Urothelium cell line (cell line): ENCODE results near the gene GPD1.
A peak's percentile ranks its signal among the peaks of the same experiment; 100 is the strongest.
"Not testable (repeated sequence)": the region's sequence is repeated elsewhere in the genome, so short reads cannot be mapped to it uniquely, and the experiment has no call there.

Experiments
- DNase-seq: peaks from one replicate; pipeline ENCODE4 v3.0.0; 2011; ENCODE audit warnings: low spot score, mixed read lengths
- FAIRE-seq: peaks from 2 replicates; lab custom pipeline; 2011; peaks lifted over from hg19 to GRCh38; lab: Jason Lieb, UNC

The GPD1 gene

DNA sequence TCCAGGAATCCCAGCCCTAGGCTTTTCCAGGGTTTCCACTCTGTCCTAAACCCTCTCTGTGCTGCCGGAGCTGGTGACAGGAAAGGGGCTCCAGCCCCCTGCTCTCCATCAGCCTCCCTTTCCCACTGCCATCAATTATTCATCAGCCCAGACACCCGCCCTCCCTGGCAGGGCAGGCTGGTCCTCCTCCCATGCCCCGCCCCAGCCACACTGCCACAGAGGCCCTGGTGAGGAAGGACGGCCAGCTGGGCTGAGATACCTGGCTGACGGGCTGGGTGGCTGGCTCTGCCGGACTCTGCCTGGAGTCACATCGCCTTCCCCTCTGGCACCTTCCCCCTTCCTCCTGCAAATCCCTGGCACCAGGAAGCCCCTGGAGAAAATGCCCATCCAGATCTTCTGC lies 30.6 kb upstream of the GPD1 start:
- no peak for DNase-seq
- FAIRE-seq, result no peak

DNA sequence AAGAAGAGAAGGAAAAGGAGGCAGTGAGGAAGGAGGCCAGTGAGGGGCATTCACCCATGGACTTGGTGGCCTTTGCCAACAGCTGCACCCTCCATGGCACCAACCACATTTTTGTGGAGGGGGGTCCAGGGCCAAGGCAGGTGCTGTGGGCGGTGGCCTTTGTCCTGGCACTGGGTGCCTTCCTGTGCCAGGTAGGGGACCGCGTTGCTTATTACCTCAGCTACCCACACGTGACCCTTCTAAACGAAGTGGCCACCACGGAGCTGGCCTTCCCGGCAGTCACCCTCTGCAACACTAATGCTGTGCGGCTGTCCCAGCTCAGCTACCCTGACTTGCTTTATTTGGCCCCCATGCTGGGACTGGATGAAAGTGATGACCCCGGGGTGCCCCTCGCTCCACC lies 30.1 kb upstream of the GPD1 start:
- FAIRE-seq (no peak), DNase-seq (no peak)

DNA sequence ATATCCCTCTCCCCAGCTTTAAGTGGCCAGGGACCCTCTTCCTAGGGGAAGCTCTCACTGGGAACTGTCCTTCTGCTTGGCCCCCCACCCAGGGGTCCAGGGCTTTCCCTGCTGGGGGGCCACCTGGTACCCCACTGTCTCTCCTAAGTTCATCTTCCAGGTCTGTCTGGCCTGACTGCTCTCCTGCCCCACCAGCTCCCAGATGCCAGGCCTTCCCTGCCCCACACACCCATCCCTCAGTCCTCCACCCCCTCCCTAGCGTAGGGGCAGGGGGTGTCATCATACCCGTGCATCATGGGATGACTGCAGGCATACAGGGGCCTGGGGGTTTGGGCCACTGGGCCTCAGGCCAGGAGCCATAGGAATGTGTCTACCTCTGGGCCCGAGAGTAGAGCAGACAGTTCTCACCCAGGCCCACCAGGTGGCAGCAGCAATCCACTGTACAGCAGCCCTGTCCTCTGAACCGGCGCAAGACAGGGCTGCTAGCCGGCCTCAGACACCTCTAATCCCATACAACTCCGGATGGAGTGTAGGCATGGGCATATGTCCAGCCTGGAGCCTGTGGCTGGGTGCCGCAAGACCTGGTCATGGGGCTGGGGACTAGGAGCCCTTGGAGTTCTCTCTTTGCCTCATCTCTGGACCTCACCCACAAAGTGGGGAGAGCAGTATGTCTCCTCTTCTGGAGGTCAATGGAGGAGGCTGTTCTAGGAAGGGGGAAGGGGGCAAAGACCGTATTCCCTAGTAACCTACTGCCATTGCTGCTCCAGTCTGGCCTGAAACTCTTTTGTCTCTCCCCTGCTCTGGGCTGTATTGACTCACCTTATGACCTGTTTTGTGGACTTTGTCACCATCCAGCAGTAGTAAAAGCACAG lies 28.6 kb upstream of the GPD1 start:
- DNase-seq, result peak; percentile 87
- FAIRE-seq, result peak; percentile 13

DNA sequence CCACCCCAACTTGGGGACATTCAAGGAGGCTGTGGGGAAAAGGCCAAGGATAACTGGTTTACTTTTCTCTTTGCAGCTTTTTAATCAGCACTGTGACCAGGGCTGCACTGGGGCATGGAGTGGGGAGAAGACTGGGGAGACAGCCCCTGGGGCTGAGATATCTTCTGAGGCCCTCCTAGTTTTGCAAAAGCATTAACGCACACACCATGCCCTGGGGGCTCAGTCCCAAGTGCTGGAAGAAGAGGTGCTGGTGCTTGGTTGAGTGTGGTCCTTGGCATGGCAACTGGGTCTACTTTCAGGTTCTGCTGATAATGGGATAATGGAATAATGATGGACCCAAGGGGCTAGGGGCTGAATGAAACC lies 28.0 kb upstream of the GPD1 start:
- no peak for FAIRE-seq
- DNase-seq, result no peak

DNA sequence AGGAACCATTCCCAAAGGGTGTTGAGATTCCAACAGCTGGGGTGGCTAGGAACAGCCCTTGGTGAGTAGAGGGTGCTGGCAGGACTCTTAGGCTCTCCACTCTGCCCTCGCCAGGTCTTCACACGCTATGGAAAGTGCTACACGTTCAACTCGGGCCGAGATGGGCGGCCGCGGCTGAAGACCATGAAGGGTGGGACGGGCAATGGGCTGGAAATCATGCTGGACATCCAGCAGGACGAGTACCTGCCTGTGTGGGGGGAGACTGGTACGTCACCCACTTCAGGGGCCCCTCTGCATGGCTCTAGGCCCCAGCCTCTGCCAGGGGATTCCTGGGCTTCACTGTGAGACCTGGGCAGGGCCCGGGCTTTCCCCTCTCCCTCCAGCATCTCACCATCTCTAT lies 26.7 kb upstream of the GPD1 start:
- FAIRE-seq, result no peak

DNA sequence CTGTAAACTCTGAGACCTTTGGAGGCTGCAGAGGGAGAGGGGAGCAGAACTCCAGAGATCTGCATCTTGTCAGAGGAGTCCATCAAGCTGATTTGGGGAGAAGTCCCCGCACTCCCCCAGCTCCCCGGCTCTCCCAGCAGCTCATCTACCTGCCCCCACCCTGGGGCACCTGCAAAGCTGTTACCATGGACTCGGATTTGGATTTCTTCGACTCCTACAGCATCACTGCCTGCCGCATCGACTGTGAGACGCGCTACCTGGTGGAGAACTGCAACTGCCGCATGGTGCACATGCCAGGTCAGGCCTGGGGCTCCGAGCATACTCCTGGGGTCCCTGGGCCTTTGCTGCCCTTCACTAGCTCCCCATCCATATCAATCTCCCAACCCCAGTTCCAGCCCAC lies 25.5 kb upstream of the GPD1 start:
- DNase-seq (no peak), FAIRE-seq (no peak)

More for the DNA sequence above, 26.7 kb upstream of the GPD1 start:
- DNase-seq, result no peak

DNA sequence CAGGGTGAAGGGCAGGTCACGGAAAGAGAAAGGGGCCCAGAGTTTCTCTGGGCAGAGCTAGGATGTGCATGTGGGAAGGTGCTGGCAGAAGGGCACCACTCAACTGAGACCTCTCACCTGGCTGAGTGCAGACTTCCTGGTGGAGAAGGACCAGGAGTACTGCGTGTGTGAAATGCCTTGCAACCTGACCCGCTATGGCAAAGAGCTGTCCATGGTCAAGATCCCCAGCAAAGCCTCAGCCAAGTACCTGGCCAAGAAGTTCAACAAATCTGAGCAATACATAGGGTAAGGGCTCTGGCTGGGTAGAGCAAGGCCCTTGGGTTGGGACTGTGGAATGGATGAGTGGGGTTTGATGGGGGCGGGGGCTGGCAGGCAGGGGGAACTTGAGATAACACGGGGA lies 24.0 kb upstream of the GPD1 start:
- no peak for DNase-seq
- no peak for FAIRE-seq

DNA sequence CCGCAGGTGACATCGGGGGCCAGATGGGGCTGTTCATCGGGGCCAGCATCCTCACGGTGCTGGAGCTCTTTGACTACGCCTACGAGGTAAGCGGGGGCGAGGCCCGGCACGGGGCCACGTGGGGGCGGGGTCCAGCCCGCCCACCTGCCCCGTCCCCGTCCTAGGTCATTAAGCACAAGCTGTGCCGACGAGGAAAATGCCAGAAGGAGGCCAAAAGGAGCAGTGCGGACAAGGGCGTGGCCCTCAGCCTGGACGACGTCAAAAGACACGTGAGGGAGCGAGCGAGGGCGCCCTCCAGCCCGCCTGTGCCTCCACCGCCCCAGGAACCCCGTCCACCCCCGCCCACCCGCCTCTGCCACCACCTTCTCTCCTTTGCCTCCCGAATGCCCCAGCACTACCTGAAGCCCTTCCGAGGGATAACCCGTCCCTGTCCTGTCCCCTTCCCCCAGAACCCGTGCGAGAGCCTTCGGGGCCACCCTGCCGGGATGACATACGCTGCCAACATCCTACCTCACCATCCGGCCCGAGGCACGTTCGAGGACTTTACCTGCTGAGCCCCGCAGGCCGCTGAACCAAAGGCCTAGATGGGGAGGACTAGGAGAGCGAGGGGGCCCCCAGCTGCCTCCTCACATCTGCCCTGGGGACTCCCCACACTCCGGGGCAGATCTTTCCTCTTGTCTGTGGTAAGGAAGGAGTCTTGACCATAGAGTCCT lies 22.6 kb upstream of the GPD1 start:
- DNase-seq, result no peak
- FAIRE-seq, result no peak

DNA sequence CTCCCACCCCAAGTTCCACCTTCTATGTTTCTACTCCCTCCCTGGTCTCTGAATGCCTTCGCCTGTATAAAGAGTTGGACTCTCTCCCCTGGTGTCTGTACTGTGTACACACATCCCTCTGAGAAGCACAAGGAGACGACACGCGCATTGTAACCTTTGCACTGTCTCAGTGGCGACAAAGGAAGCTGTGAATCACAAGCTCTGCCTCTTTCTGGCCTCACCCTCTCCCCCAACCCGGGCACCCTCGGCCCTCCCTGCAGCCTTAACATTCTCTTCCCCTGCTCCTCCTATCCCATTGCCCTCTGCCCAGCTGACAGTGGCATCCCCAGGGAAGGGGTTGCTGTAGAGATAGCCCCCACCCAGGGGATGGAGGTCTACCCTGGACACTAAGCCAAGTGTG lies 21.2 kb upstream of the GPD1 start:
- DNase-seq, result no peak
- FAIRE-seq, result no peak

DNA sequence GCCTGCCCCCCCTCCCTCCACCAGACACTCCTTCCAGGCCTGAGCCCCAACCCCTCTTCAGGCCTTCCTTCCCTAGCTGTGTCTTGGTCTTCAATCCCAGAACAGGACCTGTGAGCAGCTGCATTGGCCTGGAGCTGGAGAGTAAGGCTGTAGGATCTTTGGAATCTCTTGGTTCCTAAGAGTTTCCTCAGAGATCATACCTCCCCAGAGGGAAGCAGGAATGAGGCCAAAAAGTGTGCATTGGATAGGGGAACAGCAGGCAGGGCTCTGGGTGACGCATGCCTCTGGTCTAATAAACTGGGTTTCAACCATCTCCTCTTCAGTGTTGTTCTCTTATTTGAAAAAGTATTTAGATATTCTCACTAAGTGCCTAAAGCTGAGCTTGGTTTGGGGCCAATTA lies 20.5 kb upstream of the GPD1 start:
- FAIRE-seq (no peak), DNase-seq (no peak)

DNA sequence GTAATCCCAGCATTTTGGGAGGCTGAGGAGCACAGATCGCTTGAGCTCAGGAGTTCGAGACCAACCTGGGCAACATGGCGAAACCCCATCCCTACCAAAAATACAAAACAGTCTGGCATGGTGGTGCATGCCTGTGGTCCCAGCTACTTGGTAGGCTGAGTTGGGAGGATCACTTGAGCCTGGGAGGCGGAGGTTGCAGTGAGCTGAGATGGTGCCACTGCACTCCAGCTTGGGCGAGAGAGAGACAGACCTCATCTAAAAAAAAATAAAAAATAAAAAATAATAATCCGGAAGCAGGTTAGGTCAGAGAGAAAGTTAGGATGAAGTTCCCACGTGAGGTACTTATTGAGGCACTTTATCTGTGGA lies 19.4 kb upstream of the GPD1 start:
- not testable (repeated sequence) for DNase-seq, FAIRE-seq

DNA sequence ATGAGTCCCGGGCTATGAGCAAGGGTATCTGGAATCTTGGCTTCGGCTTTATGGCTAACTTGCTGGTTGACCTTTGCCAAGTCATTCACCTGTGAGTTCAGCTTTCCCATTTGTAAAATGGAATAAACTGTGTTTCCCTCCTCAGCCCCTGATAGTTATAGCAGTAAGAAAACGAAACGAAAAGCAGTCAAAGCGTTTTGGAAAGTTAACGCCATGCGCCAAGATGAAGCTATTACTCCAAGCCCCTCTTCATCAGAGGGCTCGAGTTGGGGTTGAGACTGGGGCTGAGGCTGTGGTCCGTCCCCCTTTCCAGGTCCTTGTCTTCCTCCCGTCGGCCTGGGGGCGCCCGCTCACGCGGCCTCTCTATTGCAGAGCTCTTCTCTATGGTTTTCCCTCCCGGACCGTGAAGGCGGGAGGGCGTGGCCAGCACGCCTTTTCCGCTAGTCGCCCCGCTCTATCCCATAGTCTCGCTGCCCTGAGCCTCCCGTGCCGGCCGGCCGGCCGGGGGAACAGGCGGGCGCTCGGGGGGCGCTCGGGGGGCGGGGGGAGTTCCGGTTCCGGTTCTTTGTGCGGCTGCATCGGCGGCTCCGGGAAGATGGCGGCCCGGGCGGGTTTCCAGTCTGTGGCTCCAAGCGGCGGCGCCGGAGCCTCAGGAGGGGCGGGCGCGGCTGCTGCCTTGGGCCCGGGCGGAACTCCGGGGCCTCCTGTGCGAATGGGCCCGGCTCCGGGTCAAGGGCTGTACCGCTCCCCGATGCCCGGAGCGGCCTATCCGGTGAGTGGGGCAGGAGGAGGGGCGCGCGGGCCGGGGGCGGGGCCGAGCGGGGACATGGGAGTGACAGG lies 18.8 kb upstream of the GPD1 start, which contains the start of gene SMARCD1:
SMARCD1 (plus strand) TSS at position 568 of the 840 bp plus-strand sequence; CDS start at position 596, 28 bp downstream.
- DNase-seq (peak; percentile 93), FAIRE-seq (no peak)

DNA sequence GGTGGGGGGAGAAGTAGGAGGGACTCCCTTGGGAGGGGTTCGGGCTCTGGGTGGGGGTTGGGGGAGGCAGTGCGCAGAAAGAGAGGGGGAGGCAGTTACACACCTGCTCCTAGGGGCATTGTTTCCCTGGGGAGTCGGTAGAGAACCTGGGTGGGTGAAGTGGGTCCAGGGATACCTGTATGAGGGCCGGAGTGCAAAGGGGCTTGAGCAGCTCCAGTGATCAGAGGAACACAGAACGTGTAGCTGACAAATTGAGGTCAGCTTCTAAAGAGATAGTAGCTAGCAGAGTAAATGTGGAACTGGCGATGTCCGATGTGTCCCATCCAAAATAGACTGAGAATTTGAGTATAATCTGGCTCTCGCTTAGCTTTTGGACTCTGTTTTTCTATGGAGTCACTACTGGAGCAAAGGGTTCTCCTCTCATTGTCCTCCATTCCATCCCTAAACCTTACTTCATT lies 18.2 kb upstream of the GPD1 start:
- FAIRE-seq, result no peak
- DNase-seq, result no peak

DNA sequence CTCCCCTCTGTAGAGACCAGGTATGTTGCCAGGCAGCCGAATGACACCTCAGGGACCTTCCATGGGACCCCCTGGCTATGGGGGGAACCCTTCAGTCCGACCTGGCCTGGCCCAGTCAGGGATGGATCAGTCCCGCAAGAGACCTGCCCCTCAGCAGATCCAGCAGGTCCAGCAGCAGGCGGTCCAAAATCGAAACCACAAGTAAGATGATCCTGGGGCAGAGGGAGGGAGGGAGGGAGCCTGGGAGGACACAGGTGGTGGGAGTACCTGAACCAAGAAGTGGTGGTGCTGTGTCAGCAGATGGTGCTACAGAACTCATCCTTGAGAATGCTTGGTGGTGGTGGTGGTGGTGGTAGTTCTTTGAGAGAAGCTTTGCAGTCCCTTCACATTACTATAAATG lies 17.7 kb upstream of the GPD1 start:
- DNase-seq (no peak), FAIRE-seq (no peak)

DNA sequence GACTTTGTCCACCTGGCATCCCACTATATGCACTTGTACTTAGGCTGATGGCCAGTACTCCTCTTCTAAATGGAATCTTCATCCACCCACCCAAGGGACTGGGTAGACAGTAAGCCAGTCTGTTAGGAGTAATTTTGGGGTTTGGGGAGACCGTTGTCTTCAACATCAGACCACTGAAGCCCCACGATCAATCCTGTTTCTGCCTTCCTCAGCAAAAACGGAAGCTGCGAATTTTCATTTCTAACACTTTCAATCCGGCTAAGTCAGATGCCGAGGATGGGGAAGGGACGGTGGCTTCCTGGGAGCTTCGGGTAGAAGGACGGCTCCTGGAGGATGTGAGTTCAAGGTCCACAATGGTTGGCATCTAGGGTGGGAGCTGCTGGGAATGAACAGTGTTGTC lies 16.7 kb upstream of the GPD1 start:
- no peak for DNase-seq
- no peak for FAIRE-seq

DNA sequence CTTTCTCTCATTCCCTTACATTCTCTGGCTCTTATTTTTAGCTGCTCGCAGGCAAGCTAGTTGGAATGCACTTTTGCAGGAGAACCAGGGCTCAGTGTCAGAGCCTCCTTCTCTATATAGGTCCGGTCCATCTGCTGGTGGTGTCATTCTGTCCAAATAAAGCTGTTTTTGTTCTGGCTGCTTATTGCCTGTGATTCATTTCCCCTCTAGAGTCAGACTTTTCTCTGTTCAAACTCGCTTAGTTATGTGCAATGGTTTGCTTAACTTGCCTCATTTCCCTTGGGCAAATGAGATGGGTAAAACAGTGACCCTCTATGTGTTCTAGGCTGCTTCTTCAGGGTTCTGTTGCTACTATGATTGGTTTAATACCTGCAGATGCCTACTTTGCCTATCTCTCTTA lies 15.8 kb upstream of the GPD1 start:
- no peak for FAIRE-seq

DNA sequence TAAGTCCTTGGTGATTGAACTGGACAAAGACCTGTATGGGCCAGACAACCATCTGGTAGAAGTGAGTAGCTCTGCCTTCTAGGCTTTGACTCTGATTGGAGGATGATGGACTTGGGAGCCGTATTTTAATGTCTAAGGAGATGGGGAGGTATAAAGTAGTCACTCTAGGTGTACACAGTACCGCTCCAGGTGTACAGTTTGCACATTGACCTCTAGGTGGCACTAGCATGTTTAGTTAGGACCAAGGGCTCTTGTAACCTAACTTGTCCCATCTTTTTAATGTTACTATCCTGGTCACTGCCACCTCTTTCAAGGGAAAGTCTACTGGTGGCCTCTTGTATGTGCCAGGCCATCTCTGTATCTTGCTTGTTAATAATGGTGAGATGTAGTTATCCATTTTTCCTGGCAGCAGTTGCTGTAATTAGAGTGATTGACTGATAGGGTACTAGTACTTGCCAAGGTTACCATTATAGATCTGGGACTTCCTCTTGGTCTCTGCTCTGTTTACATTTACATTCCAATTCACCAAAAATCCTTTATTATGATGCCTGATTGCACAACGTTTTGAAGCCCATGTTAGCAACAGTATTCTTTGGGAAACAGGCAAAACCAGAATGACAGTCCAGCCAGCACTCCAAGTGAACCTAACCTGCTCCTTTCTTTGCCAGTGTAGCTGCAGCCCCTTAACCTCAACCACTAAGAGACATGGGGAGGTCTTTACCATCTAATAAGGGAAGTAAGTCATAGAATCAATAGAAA lies 15.1 kb upstream of the GPD1 start:
- DNase-seq, result peak; percentile 57
- FAIRE-seq, result no peak

More for the DNA sequence above, 15.8 kb upstream of the GPD1 start:
- DNase-seq, result no peak

DNA sequence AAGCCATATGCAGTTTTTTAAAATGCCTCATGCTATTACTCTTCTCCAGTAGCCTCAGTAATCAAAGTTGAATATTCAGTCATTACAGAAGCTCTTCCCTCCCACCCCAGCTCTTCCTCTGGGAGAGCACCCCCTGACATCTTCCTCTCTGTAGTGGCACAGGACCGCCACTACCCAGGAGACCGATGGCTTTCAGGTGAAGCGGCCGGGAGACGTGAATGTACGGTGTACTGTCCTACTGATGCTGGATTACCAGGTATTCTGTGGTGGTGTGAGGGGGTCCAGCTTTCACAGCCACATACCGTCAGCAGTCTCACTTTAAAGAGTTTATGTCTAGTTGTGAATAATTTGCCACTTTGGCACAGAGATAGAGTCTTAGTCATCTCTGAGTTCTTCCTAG lies 14.1 kb upstream of the GPD1 start:
- no peak for FAIRE-seq
- no peak for DNase-seq

DNA sequence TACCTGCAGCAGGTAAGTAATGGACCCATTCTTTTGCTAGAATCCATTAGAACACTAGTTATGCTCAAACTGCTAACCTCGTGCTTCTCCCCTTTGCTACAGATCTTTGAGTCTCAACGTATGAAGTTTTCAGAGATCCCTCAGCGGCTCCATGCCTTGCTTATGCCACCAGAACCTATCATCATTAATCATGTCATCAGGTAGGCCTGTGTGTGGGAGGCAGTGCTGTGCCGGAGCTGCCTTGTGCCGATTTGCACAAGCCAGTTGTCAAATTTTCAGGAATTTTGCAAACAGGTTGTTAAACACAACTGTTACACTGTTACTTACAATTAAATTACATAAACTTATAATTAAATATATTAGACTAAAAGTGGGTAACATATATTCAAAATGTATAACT lies 13.4 kb upstream of the GPD1 start:
- DNase-seq (no peak), FAIRE-seq (no peak)

DNA sequence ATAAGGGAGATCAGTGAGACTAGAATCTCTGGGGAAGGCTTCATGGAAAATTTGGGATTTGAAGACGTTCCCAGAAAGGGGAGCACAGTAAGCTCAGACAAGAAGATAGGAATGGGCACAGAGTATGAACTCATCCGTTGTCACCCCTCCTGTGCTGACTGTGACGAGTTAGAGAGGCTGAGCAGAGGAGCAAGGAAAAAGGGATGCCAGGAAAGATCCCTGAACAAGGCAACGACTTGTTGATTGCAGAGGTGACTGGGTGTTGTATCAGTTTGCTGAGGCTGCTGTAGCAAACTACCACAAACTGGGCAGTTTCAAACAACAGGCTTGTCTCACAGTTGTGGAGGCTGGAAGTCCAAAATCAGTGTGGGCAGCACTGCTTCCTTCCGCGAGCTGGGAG lies 5.9 kb upstream of the GPD1 start:
- no peak for FAIRE-seq

More for the DNA sequence above, 5.9 kb upstream of the GPD1 start:
- no peak for DNase-seq
